A549 (cell line): ENCODE results near the gene MRPS17. TPM values are rescaled to one million over a fixed set of nuclear protein-coding genes. Genes with fewer than 3 reads are reported as not detected.

Experiments used
- ATAC-seq, 2 experiments: fragments of 200-7000 bp in 1 of 2; fragments of >200 bp in 1 of 2; cut with Nextera tagmentation in 1 of 2; cut with Tn5 transposase in 1 of 2; 3 replicates each; pipeline versions ENCODE4 v1.8.0 to v1.9.1; 2018 to 2020; ENCODE audit warnings: mild to moderate bottlenecking in 1 of 2, moderate library complexity in 1 of 2
- CTCF ChIA-PET: fragments of 300-600 bp; sonication (Branson Sonifier 250); formaldehyde crosslinking; extraction: SDS; loops from one replicate; lab custom pipeline; 2021; ENCODE audit warnings: antibody characterized with exemption, inconsistent platforms; lab: Yijun Ruan, JAX
- POLR2A ChIA-PET: fragments of 350-600 bp; formaldehyde crosslinking; extraction: SDS; loops from one replicate; lab custom pipeline; 2021; ENCODE audit warnings: antibody characterized with exemption, inconsistent platforms; lab: Yijun Ruan, JAX
- DNase-seq, 2 experiments: peaks; one replicate each; pipeline versions ENCODE4 v3.0.0 to v3.0.0-alpha.2; 2011 to 2016; ENCODE audit warnings: low read depth in 1 of 2, low spot score in 1 of 2
- FAIRE-seq: peaks from 2 replicates; lab custom pipeline; 2011; peaks lifted over from hg19 to GRCh38; lab: Jason Lieb, UNC
- H3K27ac ChIP-seq, 2 experiments: fragments of >200 bp; sonication (Bioruptor Twin); formaldehyde crosslinking; 3 replicates each; pipeline ENCODE4 v1.5.1; 2016 to 2017
- H3K4me1 ChIP-seq: fragments of >200 bp; sonication (Bioruptor Twin); formaldehyde crosslinking; 3 replicates; pipeline ENCODE4 v1.6.1; 2016
- H3K4me2 ChIP-seq: fragments of >200 bp; sonication (Bioruptor Twin); formaldehyde crosslinking; 3 replicates; pipeline ENCODE4 v1.6.1; 2016
- H3K4me3 ChIP-seq: fragments of >200 bp; sonication (Bioruptor Twin); formaldehyde crosslinking; 3 replicates; pipeline ENCODE4 v1.5.1; 2016
- H3K9me3 ChIP-seq: fragments of >200 bp; sonication (Bioruptor Twin); formaldehyde crosslinking; 3 replicates; pipeline ENCODE4 v1.6.1; 2016
- ATOH8 ChIP-seq: fragments of 250-450 bp; sonication (Bioruptor Pico); IDR thresholded peaks from 2 replicates; pipeline ENCODE4 v1.5.0; 2020; ENCODE audit warnings: low read depth, mild to moderate bottlenecking, moderate library complexity
- BHLHE40 ChIP-seq: IDR thresholded peaks from 2 replicates; pipeline ENCODE4 v1.6.1; 2012; ENCODE audit warnings: low read depth, low read length, inconsistent platforms
- CHD4 ChIP-seq: fragments of 200-600 bp; sonication (generic); IDR thresholded peaks from 2 replicates; pipeline ENCODE4 v1.6.1; 2016; ENCODE audit warnings: antibody characterized with exemption, mild to moderate bottlenecking, borderline replicate concordance
- EHF ChIP-seq: fragments of 250-450 bp; sonication (Bioruptor Pico); IDR thresholded peaks from 2 replicates; pipeline ENCODE4 v1.5.0; 2020; ENCODE audit warnings: mild to moderate bottlenecking
- EHMT2 ChIP-seq: fragments of 200-600 bp; sonication (generic); IDR thresholded peaks from 2 replicates; pipeline ENCODE4 v1.6.1; 2016; ENCODE audit warnings: antibody characterized with exemption, low read depth, mild to moderate bottlenecking, moderate library complexity
- FOSL2 ChIP-seq, 2 experiments: fragments of 450-650 bp in 1 of 2; fragments of >200 bp in 1 of 2; sonication (Bioruptor Twin) in 1 of 2; formaldehyde crosslinking; IDR thresholded peaks; 2 replicates each; pipeline versions ENCODE4 v1.5.0 to v1.6.1; 2016 to 2020; ENCODE audit warnings: mild to moderate bottlenecking in 1 of 2, moderate library complexity in 1 of 2
- FOXS1 ChIP-seq: fragments of 250-450 bp; sonication (Bioruptor Pico); IDR thresholded peaks from 2 replicates; pipeline ENCODE4 v1.5.0; 2020; ENCODE audit warnings: mild to moderate bottlenecking, moderate library complexity
- GATA3 ChIP-seq: IDR thresholded peaks from 2 replicates; pipeline ENCODE4 v1.6.1; 2012; ENCODE audit warnings: borderline replicate concordance
- HDAC2 ChIP-seq: fragments of 200-600 bp; sonication (generic); IDR thresholded peaks from 2 replicates; pipeline ENCODE4 v1.6.1; 2016
- HEYL ChIP-seq: fragments of 250-450 bp; sonication (Bioruptor Pico); IDR thresholded peaks from 2 replicates; pipeline ENCODE4 v1.8.0; 2021; ENCODE audit warnings: mild to moderate bottlenecking, moderate library complexity
- HOXA7 ChIP-seq: fragments of 250-450 bp; sonication (Bioruptor Pico); IDR thresholded peaks from 2 replicates; pipeline ENCODE4 v1.5.0; 2020; ENCODE audit warnings: mild to moderate bottlenecking, moderate library complexity
- HOXB5 ChIP-seq: fragments of 250-450 bp; sonication (Bioruptor Pico); IDR thresholded peaks from 2 replicates; pipeline ENCODE4 v1.5.0; 2020; ENCODE audit warnings: mild to moderate bottlenecking, moderate library complexity
- JUN ChIP-seq, 2 experiments: fragments of >200 bp; sonication (Bioruptor Twin); formaldehyde crosslinking; IDR thresholded peaks; 2 replicates in 1 of 2; 3 replicates in 1 of 2; pipeline ENCODE4 v1.6.1; 2016 to 2017
- KDM5A ChIP-seq: fragments of 200-600 bp; sonication (generic); IDR thresholded peaks from 2 replicates; pipeline ENCODE4 v1.6.1; 2016; ENCODE audit warnings: antibody characterized with exemption, mild to moderate bottlenecking
- NFE2L2 ChIP-seq: fragments of 150-350 bp; conservative IDR thresholded peaks from 2 replicates; pipeline ENCODE4 v1.6.1; 2014; ENCODE audit warnings: low read length
- NPAS2 ChIP-seq: fragments of 250-450 bp; sonication (Bioruptor Pico); IDR thresholded peaks from 2 replicates; pipeline ENCODE4 v1.8.0; 2022; ENCODE audit warnings: mild to moderate bottlenecking, moderate library complexity, borderline replicate concordance
- NR3C1 ChIP-seq: fragments of >200 bp; sonication (Bioruptor Twin); formaldehyde crosslinking; IDR thresholded peaks from 3 replicates; pipeline ENCODE4 v1.6.1; 2017
- POLR2A ChIP-seq: IDR thresholded peaks from 2 replicates; pipeline ENCODE4 v1.6.1; 2012; ENCODE audit warnings: mild to moderate bottlenecking, low read length
- SMC3 ChIP-seq: fragments of >200 bp; sonication (Bioruptor Twin); formaldehyde crosslinking; IDR thresholded peaks from 3 replicates; pipeline ENCODE4 v1.6.1; 2018; ENCODE audit warnings: inconsistent platforms
- TFCP2L1 ChIP-seq: fragments of 250-450 bp; sonication (Bioruptor Pico); IDR thresholded peaks from 2 replicates; pipeline ENCODE4 v1.5.0; 2021; ENCODE audit warnings: mild to moderate bottlenecking
- USF2 ChIP-seq: fragments of 450-650 bp; IDR thresholded peaks from 2 replicates; pipeline ENCODE4 v1.6.1; 2014; ENCODE audit warnings: antibody characterized with exemption
- WGBS: methylation state at CpG from one replicate; pipeline ENCODE4 v1.1.6; 2017; ENCODE audit errors: missing lambda C conversion rate; 5-methylcytosine and 5-hydroxymethylcytosine counted together
- polyA plus RNA-seq, 4 experiments: library from polyadenylated mRNA; depleted of rRNA in 3 of 4; stranded (reverse); fragments of >200 nt; fragmentation: RNase III in 1 of 4; extraction: RNeasy Plus Mini Kit Qiagen cat#74134 plus additional on column Dnase treatment in 1 of 4; gene quantifications; 2 replicates in 3 of 4; 3 replicates in 1 of 4; pipeline ENCODE4 v1.2.3, GENCODE V29; 2011 to 2017
- TF ChIP-seq, protein P1 (sequence below): fragments of >200 bp; sonication (Bioruptor Twin); formaldehyde crosslinking; IDR thresholded peaks from 3 replicates; pipeline ENCODE4 v1.5.1; 2016
- TF ChIP-seq, protein P2 (sequence below): fragments of >200 bp; sonication (Bioruptor Twin); formaldehyde crosslinking; IDR thresholded peaks from 3 replicates; pipeline ENCODE4 v1.6.1; 2016

MRPS17 gene
- polyA plus RNA-seq, 2 of the 4 experiments (the other 2 are of a cell fraction) = 29.1 to 33.0 TPM

DNA sequence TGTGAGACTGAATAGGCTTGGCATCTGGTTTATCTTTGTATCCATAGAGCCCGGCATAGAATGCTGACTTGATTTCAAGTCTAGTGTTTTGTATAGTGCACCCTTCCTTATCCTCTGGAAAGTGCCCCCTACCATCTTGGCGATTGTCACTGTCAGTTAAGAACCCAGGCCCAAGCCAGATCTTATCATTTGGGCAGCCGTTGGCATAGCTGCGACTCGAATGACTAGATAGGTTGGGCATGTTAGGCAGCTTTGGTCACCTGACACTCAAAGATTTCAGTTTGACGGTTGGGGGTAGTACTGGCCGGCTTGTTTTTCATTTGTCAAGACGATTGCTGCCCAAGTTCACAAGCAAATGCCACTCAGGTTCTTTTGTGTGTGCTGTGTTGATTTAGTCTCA is 19.3 kb downstream of the MRPS17 start:
- POLR2A ChIA-PET = no interaction called here
- H3K4me2 ChIP-seq = no peak overlapping the region
- no peaks in the 10 kb centered on the region for H3K9me3 ChIP-seq
- WGBS = 89% methylated on average over 8 of the region's 8 CpGs
- no peaks in the 10 kb centered on the region; the same call in 2 of the 3 replicates for H3K4me1 ChIP-seq
- H3K4me3 ChIP-seq = no peak overlapping the region
- TF ChIP-seq GATA3 = no peak
- TF ChIP-seq JUN (IDR thresholded peaks at IDR 0.05) = no peak
- no peak for TF ChIP-seq POLR2A
- no peak for TF ChIP-seq FOSL2 (IDR thresholded peaks at IDR 0.05)
- TF ChIP-seq FOSL2 (CRISPR knock-in tag; IDR thresholded peaks at IDR 0.05) = no peak
- no peak for TF ChIP-seq HDAC2
- no peak overlapping the region for H3K27ac ChIP-seq
- CTCF ChIA-PET = interaction anchor here (1.1 to 1.4 kb wide), 3 partner anchors 9 to 19 kb away, joined by 3 to 6 read pairs (median 3); no protein-coding TSS in a partner anchor
- DNase-seq (no peak), ATAC-seq (no peak), FAIRE-seq (no peak)

GRCh38 chr7:55973747-55974250 is 22.1 kb downstream of the MRPS17 start:
- CTCF ChIA-PET = interaction anchor here (1.5 kb wide), 1 partner anchor 9 kb away, joined by 5 read pairs; no protein-coding TSS in a partner anchor
- Histone ChIP-seq H3K9me3 (no peaks in the 10 kb centered on the region), H3K4me3 (no peak overlapping the region), H3K4me2 (no peak overlapping the region), H3K4me1 (peaks cover 7% of the 10 kb centered on the region; the same call in 2 of the 3 replicates), H3K27ac (no peak overlapping the region)
- DNase-seq = no peak
- POLR2A ChIA-PET = no interaction called here
- TF ChIP-seq ATOH8 (CRISPR knock-in tag) (no peak), CHD4 (no peak), HOXA7 (CRISPR knock-in tag) (no peak), NR3C1 (no peak), NFE2L2 (no peak), NPAS2 (no peak)
- TF ChIP-seq, protein P1, sequence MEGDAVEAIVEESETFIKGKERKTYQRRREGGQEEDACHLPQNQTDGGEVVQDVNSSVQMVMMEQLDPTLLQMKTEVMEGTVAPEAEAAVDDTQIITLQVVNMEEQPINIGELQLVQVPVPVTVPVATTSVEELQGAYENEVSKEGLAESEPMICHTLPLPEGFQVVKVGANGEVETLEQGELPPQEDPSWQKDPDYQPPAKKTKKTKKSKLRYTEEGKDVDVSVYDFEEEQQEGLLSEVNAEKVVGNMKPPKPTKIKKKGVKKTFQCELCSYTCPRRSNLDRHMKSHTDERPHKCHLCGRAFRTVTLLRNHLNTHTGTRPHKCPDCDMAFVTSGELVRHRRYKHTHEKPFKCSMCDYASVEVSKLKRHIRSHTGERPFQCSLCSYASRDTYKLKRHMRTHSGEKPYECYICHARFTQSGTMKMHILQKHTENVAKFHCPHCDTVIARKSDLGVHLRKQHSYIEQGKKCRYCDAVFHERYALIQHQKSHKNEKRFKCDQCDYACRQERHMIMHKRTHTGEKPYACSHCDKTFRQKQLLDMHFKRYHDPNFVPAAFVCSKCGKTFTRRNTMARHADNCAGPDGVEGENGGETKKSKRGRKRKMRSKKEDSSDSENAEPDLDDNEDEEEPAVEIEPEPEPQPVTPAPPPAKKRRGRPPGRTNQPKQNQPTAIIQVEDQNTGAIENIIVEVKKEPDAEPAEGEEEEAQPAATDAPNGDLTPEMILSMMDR = no peak
- no peak for ATAC-seq
- no peak for FAIRE-seq
- WGBS = 92% methylated on average over 7 of the region's 7 CpGs

- ChIA-PET POLR2A (no interaction called here), CTCF (interaction anchor here (0.7 to 1.7 kb wide), 6 partner anchors 11 to 116 kb away, joined by 3 to 7 read pairs (median 4); partner anchors contain the start of gene PHKG1)
- no peak for FAIRE-seq
Observed at GRCh38 chr7:55975988-55976633, 24.4 kb downstream of the MRPS17 start.

More at GRCh38 chr7:55975988-55976633, 24.4 kb downstream of the MRPS17 start:
- no peak overlapping the region for H3K27ac ChIP-seq
- no peak overlapping the region for H3K4me2 ChIP-seq
- DNase-seq = no peak
- peaks cover 7% of the 10 kb centered on the region; the same call in 2 of the 3 replicates for H3K4me1 ChIP-seq
- WGBS = 91% methylated on average over 7 of the region's 7 CpGs
- H3K4me3 ChIP-seq = no peak overlapping the region
- H3K9me3 ChIP-seq = no peaks in the 10 kb centered on the region
- ATAC-seq = no peak
- TF ChIP-seq FOXS1 (CRISPR knock-in tag) = no peak
- no peak for TF ChIP-seq BHLHE40
- no peak for TF ChIP-seq SMC3
- no peak for TF ChIP-seq USF2
- no peak for TF ChIP-seq EHF (CRISPR knock-in tag)
- TF ChIP-seq KDM5A = no peak
- TF ChIP-seq EHMT2 = no peak
- TF ChIP-seq TFCP2L1 (CRISPR knock-in tag) = no peak
- no peak for TF ChIP-seq HEYL (CRISPR knock-in tag)
- TF ChIP-seq HOXB5 (CRISPR knock-in tag) = no peak
- TF ChIP-seq, protein P2, sequence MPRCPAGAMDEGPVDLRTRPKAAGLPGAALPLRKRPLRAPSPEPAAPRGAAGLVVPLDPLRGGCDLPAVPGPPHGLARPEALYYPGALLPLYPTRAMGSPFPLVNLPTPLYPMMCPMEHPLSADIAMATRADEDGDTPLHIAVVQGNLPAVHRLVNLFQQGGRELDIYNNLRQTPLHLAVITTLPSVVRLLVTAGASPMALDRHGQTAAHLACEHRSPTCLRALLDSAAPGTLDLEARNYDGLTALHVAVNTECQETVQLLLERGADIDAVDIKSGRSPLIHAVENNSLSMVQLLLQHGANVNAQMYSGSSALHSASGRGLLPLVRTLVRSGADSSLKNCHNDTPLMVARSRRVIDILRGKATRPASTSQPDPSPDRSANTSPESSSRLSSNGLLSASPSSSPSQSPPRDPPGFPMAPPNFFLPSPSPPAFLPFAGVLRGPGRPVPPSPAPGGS = no peak
- no peak for TF ChIP-seq JUN (IDR thresholded peaks at IDR 0.05)
